ENCODE measurements around the gene PRMT1. TPM values are rescaled to one million over a fixed set of nuclear protein-coding genes. Genes with fewer than 3 reads are reported as not detected.
A peak's percentile ranks its signal among the peaks of the same experiment; 100 is the strongest.

The PRMT1 gene
- total and polyA plus RNA-seq, 2 of the 13 experiments (the other 11 are each of a cell fraction or from before 2014, with no cell fraction given), result 324 to 374 TPM

DNA sequence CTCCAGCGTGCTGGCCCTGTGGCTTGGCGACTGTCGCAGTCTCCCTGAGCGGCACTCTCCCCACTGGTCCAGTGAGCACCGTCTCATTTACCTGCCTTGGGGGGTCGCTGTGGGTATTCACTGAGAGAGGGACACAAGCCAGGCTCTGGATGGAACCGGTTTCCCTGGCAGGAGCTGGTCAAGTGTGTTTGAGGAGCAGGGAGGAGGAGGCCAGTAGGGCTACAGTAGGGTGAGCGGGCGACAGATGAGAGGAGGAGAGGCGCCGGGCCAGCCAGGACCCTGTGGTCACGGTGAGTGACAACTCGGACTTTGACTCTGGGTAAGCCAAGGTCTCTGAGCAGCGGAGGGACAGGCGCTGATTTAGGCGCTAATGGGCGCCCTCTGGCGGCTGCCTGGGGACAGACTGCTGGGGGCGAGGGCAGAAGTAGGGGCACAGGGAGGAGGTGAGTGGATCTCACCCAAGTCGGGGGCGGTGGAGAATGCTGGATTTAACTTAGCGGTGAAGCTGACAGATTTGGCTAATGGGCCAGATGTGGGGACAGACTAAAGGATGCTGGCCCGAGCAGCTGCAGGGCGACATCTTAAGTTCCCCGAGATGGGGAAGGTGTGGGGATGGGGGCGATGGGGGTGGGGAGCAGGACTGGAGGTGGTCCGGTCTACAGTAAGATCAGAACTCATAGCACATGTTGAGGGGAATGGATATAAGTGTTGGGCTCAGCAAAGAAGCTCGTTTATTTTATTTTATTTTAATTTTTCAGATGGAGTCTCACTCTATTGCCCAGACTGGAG is 4.7 kb upstream of the PRMT1 start (continued):
- TF ChIP-seq TARDBP (CRISPR knock-in tag; IDR thresholded peaks at IDR 0.05) (peak; percentile 44; the same call in 1 of the 2 replicates), AGO1 (IDR thresholded peaks at IDR 0.05; ENCODE audit: low read depth, low read length, poor library complexity, severe bottlenecking) (peak; percentile 66), ZNF687 (CRISPR knock-in tag; IDR thresholded peaks at IDR 0.05) (peak; percentile 92), BRD4 (CRISPR knock-in tag; IDR thresholded peaks at IDR 0.05) (no peak), ZNF18 (CRISPR knock-in tag; IDR thresholded peaks at IDR 0.05; ENCODE audit: insufficient replicate concordance) (no peak), TSC22D2 (CRISPR knock-in tag; IDR thresholded peaks at IDR 0.05; ENCODE audit: borderline replicate concordance) (peak; percentile 59; the same call in 1 of the 2 replicates), ZNF138 (CRISPR knock-in tag; IDR thresholded peaks at IDR 0.05; ENCODE audit: low read depth) (no peak), ZNF354B (CRISPR knock-in tag; IDR thresholded peaks at IDR 0.05) (no peak), CEBPG (CRISPR knock-in tag; IDR thresholded peaks at IDR 0.05) (no peak), HDAC2 (CRISPR knock-in tag; IDR thresholded peaks at IDR 0.05) (peak; percentile 81; the same call in 1 of the 2 replicates), ZNF543 (CRISPR knock-in tag; IDR thresholded peaks at IDR 0.05) (peak; percentile 100), HIVEP1 (CRISPR knock-in tag; IDR thresholded peaks at IDR 0.05) (peak; percentile 25; the same call in 1 of the 2 replicates), ZNF761 (CRISPR knock-in tag; conservative IDR thresholded peaks at IDR 0.05) (0 out of 2 replicates have a peak, but pooled peaks have one; percentile 25), ELF3 (CRISPR knock-in tag; IDR thresholded peaks at IDR 0.05) (peak; percentile 39; the same call in 1 of the 2 replicates), ZNF879 (CRISPR knock-in tag; IDR thresholded peaks at IDR 0.05) (no peak), RBAK (CRISPR knock-in tag; IDR thresholded peaks at IDR 0.05) (no peak)
- TF ChIP-seq, protein P1, sequence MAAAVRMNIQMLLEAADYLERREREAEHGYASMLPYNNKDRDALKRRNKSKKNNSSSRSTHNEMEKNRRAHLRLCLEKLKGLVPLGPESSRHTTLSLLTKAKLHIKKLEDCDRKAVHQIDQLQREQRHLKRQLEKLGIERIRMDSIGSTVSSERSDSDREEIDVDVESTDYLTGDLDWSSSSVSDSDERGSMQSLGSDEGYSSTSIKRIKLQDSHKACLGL (CRISPR knock-in tag; IDR thresholded peaks at IDR 0.05), result peak; percentile 50; the same call in 1 of the 2 replicates
- TF ChIP-seq, protein P2, sequence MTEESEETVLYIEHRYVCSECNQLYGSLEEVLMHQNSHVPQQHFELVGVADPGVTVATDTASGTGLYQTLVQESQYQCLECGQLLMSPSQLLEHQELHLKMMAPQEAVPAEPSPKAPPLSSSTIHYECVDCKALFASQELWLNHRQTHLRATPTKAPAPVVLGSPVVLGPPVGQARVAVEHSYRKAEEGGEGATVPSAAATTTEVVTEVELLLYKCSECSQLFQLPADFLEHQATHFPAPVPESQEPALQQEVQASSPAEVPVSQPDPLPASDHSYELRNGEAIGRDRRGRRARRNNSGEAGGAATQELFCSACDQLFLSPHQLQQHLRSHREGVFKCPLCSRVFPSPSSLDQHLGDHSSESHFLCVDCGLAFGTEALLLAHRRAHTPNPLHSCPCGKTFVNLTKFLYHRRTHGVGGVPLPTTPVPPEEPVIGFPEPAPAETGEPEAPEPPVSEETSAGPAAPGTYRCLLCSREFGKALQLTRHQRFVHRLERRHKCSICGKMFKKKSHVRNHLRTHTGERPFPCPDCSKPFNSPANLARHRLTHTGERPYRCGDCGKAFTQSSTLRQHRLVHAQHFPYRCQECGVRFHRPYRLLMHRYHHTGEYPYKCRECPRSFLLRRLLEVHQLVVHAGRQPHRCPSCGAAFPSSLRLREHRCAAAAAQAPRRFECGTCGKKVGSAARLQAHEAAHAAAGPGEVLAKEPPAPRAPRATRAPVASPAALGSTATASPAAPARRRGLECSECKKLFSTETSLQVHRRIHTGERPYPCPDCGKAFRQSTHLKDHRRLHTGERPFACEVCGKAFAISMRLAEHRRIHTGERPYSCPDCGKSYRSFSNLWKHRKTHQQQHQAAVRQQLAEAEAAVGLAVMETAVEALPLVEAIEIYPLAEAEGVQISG (CRISPR knock-in tag; IDR thresholded peaks at IDR 0.05), result peak; percentile 73; the same call in 1 of the 2 replicates
- TF ChIP-seq, protein P3, sequence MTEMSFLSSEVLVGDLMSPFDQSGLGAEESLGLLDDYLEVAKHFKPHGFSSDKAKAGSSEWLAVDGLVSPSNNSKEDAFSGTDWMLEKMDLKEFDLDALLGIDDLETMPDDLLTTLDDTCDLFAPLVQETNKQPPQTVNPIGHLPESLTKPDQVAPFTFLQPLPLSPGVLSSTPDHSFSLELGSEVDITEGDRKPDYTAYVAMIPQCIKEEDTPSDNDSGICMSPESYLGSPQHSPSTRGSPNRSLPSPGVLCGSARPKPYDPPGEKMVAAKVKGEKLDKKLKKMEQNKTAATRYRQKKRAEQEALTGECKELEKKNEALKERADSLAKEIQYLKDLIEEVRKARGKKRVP (CRISPR knock-in tag; IDR thresholded peaks at IDR 0.05), result peak in 1 of 2 experiments; percentile 29; a peak in 1 of 4 replicates

All from HepG2 (cell line).